ENCODE measurements around the gene FAHD1.
A peak's percentile ranks its signal among the peaks of the same experiment; 100 is the strongest.
"Not testable (repeated sequence)": the region's sequence is repeated elsewhere in the genome, so short reads cannot be mapped to it uniquely, and the experiment has no call there.

The FAHD1 gene

GRCh38 chr16:1789643-1790045 lies 37.4 kb upstream of the FAHD1 start:
- DNase-seq (ENCODE audit: low spot score), result no peak

GRCh38 chr16:1790261-1790610 lies 36.8 kb upstream of the FAHD1 start:
- DNase-seq (ENCODE audit: low spot score), result no peak

- DNase-seq (ENCODE audit: low spot score), result no peak
These were observed 36.3 kb upstream of the FAHD1 start for GRCh38 chr16:1790611-1791255.

DNA sequence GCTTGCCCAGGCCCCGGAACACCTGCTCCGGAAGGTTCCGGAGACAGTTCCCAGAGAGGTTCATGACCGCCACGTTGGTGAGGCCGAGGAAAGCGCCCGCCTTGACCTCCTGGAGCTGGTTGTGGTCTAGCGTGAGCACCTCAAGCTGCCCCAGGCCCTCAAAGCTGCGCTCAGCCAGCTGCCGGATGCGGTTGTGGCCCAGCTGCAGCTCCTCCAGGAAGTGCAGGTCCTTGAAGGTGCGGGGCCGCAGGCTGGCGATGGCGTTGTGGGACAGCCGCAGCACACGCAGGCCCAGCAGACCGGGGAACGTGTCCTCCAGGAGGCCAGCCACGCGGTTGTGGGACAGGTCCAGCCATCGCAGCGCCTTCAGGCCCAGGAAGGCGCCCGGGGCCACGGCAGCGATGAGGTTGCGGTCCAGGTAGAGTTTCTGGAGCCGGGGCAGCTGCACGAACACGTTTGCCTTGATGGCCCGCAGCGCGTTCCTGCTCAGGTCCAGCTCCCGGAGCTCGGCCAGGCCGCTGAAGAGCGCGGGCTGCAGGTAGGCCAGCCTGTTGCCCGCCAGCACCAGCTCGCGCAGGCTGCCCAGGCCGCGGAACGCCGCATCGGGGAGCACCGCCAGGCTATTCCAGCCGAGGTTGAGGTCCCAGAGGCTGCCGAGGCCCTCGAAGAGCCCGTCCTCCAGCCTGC lies 35.6 kb upstream of the FAHD1 start:
- no peak for DNase-seq (ENCODE audit: low spot score)

DNA sequence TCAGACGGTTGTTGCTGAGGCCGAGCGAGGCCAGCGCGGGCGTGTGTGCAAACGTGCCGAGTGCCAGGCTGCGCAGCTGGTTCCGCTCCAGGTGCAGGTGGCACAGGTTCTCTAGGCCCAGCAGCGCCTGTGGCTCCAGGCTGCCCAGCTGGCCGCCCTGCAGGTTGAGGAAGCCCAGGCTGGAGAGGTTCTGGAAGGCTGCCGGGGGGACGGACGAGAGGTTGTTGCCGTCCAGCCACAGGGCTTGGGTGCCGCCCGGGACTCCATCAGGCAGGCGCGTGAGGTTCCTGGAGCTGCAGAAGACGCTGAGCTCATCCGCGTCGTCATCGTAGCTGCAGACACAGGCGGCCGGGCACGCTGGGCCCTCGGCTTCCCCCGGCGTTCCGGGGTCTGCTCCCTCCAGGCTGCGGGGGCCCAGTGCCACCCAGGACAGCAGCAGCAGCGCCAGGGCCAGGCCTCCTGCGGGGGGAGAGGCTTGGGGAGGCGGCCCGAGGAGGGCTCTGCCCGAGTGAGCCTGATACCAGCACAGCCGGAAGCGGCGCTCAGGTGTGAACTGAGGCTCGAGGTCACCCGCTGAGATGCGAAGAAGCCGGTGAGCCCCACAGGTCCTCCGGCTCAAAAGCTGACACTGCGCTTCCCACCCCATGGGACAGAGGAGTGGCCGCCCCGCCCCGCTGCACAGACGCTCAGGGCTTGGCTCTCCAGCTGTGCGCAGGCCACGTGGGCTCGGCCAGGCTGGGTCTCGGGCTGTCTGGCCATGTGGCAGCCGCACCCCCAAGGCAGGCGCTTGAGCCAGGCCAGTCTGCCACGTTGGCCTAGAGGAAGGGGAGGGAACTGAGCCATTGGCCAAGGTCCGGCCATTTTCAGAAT lies 34.8 kb upstream of the FAHD1 start:
- DNase-seq (ENCODE audit: low spot score), result no peak

DNA sequence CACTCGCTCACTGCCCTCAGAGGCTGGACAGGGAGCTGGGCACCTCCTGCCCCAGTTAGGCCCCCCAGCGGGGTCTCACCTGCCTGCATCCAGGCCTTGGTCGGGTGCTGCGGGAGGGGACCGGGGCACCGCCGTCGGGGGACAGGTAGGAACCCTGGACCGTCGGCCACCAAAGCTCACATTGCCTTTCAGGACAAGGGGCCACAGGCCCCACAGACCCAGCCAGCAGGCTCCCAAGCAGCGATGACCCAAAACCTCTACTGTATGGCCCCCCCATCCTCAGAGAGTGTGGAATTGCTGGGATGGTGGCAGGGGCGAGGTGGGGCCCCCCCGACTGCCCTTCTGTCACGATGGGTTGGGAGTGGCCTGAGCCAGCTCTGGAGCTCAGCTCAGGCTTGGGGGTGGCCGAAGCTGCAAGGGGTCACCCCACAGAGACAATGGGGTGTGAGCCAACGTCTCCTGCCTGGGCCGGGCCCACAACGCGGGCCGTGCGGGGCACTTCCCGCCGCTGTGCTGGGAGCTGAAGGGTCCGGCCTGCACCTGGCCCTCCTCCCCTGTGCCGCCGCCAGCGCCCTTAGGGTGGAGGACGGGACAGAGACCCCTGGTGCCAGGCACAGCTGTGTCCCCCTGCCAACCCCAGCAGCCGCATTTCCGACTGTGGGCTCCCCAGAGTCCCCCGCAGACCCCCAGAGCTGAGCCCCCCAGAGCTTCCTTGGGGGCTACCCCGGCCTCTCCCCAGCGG lies 34.0 kb upstream of the FAHD1 start:
- DNase-seq (ENCODE audit: low spot score), result no peak

GRCh38 chr16:1793578-1794220 lies 33.3 kb upstream of the FAHD1 start, which contains the start of gene IGFALS:
TSS of gene IGFALS (minus strand) at chr16:1793705. CDS start at chr16:1793652, 53 bp downstream.
- no peak for DNase-seq (ENCODE audit: low spot score)

- DNase-seq (ENCODE audit: low spot score), result no peak
These were observed 32.7 kb upstream of the FAHD1 start for GRCh38 chr16:1794221-1794871.

GRCh38 chr16:1794908-1795666 lies 31.9 kb upstream of the FAHD1 start:
- DNase-seq (ENCODE audit: low spot score), result no peak

GRCh38 chr16:1799263-1799662 lies 27.7 kb upstream of the FAHD1 start:
- not testable (repeated sequence) for DNase-seq (ENCODE audit: low spot score)

DNA sequence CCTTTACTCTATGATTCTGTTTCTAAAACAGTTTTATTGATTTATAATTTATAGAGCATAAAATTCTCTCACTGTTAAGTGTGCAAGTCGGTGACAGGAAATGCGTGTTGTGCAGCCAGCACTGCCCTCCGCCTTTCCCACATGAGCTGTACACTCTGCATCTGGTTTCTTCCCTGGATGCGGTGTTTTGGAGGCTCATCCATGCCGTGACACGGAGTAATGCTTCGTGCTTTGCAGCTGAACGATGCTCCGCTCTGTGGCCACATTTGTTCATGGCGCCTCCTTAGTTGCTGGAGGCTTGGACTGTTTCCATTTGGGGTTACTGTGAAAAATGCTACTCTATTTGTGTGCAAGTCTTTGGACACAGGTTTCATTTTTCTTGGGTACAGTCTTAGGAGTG lies 26.3 kb upstream of the FAHD1 start:
- DNase-seq (ENCODE audit: low spot score), result peak; percentile 61

GRCh38 chr16:1807626-1808025 lies 19.4 kb upstream of the FAHD1 start:
- DNase-seq (ENCODE audit: low spot score), result no peak

DNA sequence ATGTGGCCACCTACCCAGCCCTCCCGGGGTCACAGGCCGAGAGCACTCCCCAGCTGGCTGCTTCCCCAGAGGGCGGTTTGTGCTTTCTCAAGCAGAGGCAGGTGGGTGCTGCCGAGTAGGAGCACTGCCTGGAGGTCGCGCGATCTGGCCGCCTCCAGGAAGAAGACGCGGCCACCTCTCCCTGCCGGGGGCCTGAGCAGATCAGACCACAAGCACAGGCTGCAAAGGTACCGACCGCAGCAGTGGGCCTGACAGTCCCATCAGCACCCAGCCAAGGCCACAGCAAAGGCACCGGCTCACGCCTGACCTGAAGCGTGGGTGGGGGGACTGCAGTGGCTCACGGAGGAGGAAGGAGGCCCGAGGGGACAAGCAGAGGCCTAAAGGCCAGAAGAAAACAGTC lies 18.3 kb upstream of the FAHD1 start:
- DNase-seq (ENCODE audit: low spot score), result no peak

GRCh38 chr16:1809281-1809801 lies 17.7 kb upstream of the FAHD1 start:
- no peak for DNase-seq (ENCODE audit: low spot score)

DNA sequence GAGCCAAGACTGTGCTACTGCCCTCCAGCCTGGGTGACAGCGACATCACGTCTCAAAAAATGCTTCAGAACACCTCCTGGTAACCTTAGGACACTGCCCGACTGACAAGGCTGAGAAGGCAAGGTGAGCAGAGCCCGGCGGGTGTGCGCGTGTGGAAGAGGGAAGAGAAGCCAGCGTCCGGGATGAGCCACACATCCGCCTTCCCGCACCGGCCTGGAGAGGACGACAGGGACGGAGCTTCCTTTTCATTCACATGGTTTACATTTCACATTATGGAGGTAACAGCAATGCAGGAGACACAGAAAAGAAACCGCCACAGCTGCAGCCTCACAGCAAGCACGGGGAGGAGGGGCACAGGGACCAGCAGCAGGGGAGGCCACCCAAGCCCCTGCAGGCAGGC lies 16.9 kb upstream of the FAHD1 start:
- DNase-seq (ENCODE audit: low spot score), result no peak

DNA sequence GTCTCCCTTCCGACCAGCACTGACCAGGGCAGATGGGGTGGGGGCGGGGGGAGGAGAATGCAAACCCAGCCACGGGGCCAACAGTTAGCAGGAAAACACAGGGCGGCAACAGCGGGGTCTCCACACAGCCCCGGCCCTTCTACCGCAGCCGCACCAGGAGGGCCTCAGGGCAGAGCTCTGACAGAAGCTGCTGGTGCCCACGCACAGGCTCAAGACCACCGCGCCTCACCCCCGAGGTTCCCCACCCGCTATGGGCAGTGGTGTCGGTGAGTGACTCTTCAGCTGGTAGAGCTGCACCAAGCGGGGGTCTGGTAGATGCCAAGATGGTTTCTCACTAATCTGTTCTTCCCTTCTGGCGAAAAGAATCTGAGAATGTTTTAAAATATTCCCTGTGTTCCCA lies 16.5 kb upstream of the FAHD1 start:
- no peak for DNase-seq (ENCODE audit: low spot score)

- peak; percentile 88 for DNase-seq (ENCODE audit: low spot score)
These were observed 14.3 kb upstream of the FAHD1 start for GRCh38 chr16:1812732-1813163.

- DNase-seq (ENCODE audit: low spot score), result no peak
These were observed 11.5 kb upstream of the FAHD1 start for GRCh38 chr16:1815461-1815860.

DNA sequence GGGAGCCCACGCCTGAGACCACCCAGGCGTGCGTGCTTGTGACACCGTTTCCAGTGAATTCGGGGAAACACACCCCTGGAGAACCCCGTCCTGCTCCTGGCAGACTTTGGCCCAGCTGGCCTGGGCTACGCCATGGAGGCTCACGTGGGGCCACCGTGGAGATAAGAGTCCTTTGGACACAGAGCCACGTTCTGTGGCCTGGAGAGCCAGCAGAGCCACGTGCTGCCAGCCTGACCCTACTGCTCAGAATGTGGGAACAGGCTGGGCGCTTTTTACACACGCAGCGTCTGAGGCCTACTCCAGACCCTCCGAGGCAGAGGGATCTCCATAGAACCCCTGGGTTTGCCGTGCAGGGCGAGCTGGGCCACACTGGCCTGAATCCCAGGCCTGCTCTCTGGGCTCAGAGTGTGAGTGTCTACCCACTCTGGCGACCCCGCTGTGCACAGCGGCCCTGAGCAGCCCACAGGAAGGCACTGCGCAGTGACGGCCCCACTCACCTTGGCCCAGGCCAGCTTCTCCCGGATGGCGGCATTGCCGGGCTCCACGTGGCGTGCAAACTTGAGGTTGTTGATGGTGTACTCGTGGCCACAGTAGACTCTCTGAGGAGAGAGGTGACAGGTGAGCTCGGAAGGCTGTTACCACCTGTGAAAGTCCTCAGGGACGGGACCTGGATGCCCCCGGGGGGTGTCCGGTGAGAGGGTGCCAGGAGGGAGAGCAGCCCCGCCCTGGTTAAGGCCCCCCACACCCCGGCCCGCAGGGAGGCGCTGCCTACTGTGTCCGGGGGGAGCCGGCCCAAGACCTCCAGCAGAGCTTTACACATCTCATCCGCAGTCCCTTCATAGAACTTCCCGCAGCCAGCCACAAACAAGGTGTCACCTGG lies 10.4 kb upstream of the FAHD1 start:
- no peak for DNase-seq (ENCODE audit: low spot score)
